Gastroesophageal sphincter (tissue), 4 donors: ENCODE data around the gene LDLRAD3. TPM values are rescaled to one million over a fixed set of nuclear protein-coding genes. Genes with fewer than 3 reads are reported as not detected.

Experiments used
- ATAC-seq: fragments of 150-250 bp; one replicate; pipeline ENCODE4 v1.9.1; 2016; ENCODE audit warnings: mild to moderate bottlenecking, moderate library complexity
- H3K27ac ChIP-seq, 4 donors: fragments of 200-600 bp; sonication (generic) in 3 of 4; 1 replicate in 3 of 4; 2 replicates in 1 of 4; pipeline ENCODE4 v1.5.1; 2016 to 2019
- H3K27me3 ChIP-seq: fragments of 200-600 bp; sonication (generic); one replicate; pipeline ENCODE4 v1.5.1; 2019
- H3K36me3 ChIP-seq, 2 donors: fragments of 200-600 bp; sonication (generic); one replicate each; pipeline ENCODE4 v1.5.1; 2019; ENCODE audit warnings: control low read depth in 1 of 2
- H3K4me1 ChIP-seq, 3 donors: fragments of 200-600 bp; sonication (generic); 1 replicate in 2 of 3; 2 replicates in 1 of 3; pipeline ENCODE4 v1.5.1; 2016 to 2019; ENCODE audit warnings: control low read depth in 2 of 3
- H3K4me3 ChIP-seq, 2 donors: fragments of 200-600 bp; sonication (generic); one replicate each; pipeline ENCODE4 v1.5.1; 2019; ENCODE audit warnings: mild to moderate bottlenecking in 1 of 2, moderate library complexity in 1 of 2
- H3K9me3 ChIP-seq, 3 donors: fragments of 200-600 bp; sonication (generic); one replicate each; pipeline ENCODE4 v1.5.1; 2017 to 2019; ENCODE audit warnings: control low read depth in 2 of 3
- CTCF ChIP-seq, 4 experiments: fragments of 200-600 bp in 2 of 4; fragments of 450-650 bp in 2 of 4; sonication (generic) in 1 of 4; IDR thresholded peaks; one replicate each; pipeline ENCODE4 v1.5.1; 2017 to 2019; ENCODE audit warnings: antibody characterized with exemption in 4 of 4, mild to moderate bottlenecking in 2 of 4, moderate library complexity in 2 of 4
- EP300 ChIP-seq: sonication (generic); formaldehyde crosslinking; IDR thresholded peaks from one replicate; pipeline ENCODE4 v1.6.1; 2017; ENCODE audit warnings: antibody characterized with exemption, mild to moderate bottlenecking
- POLR2A ChIP-seq, 2 donors: fragments of 450-650 bp; IDR thresholded peaks; one replicate each; pipeline ENCODE4 v1.6.1; 2017; ENCODE audit warnings: antibody characterized with exemption in 2 of 2, mild to moderate bottlenecking in 2 of 2, moderate library complexity in 1 of 2
- POLR2AphosphoS5 ChIP-seq: sonication (generic); formaldehyde crosslinking; IDR thresholded peaks from one replicate; pipeline ENCODE4 v1.6.1; 2017; ENCODE audit warnings: antibody characterized with exemption
- WGBS, 2 donors: methylation state at CpG; one replicate each; pipeline ENCODE4 v1.1.5; 2018; ENCODE audit warnings: low coverage in 1 of 2; 5-methylcytosine and 5-hydroxymethylcytosine counted together
- total RNA-seq, 4 donors: library from RNA; depleted of rRNA; stranded (reverse); fragments of >200 nt; gene quantifications; one replicate each; pipeline ENCODE4 v1.1.0, GENCODE V29; 2016

LDLRAD3 gene
- total RNA-seq, 4 donors from 2014 or later = 4.0 to 8.9 (median 7.2) TPM

- TF ChIP-seq CTCF (IDR thresholded peaks at IDR 0.05) = no peak
- TF ChIP-seq EP300 = no peak
- TF ChIP-seq POLR2A (IDR thresholded peaks at IDR 0.05) = no peak
- TF ChIP-seq POLR2AphosphoS5 = no peak
- Histone ChIP-seq H3K4me1 (no peaks in the 10 kb centered on the region), H3K9me3 (peaks cover 0 to 10% (median 0%) of the 10 kb centered on the region in 3 donors), H3K36me3 (no peaks in the 10 kb centered on the region), H3K4me3 (no peak overlapping the region), H3K27ac (no peak overlapping the region), H3K27me3 (no peaks in the 10 kb centered on the region)
- ATAC-seq = no peak
- 70 to 90% methylated on average over 2 to 5 of the region's 7 CpGs for WGBS, 2 donors
Measured at GRCh38 chr11:36215693-36216060, 271.8 kb downstream of the LDLRAD3 start.

DNA sequence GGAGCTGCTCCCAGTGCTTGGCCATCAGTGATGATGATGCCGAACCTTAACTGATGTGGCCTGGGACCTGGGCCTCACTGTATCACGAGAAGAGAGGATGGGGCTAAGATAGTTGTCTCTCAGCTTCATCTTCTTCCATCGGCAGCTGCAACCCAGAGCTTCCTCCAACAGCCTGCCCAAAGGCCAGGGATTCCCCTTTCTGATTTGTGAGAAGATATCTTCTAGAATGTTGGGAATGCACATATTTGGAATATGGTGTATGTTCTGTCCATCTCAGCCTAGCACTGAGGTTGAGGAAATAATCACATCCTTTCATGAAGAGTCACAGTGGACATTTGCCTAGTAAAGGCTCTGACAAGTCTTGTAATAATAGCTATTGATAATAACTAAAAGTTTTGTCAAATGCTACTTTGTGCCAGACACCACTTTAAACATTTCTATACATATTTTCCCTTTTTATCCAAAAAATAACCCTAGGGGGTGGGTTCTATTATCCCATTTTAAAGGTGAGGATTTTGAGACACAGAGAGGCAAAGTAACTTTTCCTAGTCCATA, 272.3 kb downstream of the LDLRAD3 start:
- peaks cover 0 to 12% (median 0%) of the 10 kb centered on the region in 3 donors for H3K9me3 ChIP-seq
- WGBS, 2 donors = no CpG with 5 or more reads among the region's 3 CpGs
- TF ChIP-seq EP300 = no peak
- no peak for TF ChIP-seq POLR2AphosphoS5
- no peak for TF ChIP-seq CTCF (IDR thresholded peaks at IDR 0.05)
- no peak for TF ChIP-seq POLR2A (IDR thresholded peaks at IDR 0.05)
- no peaks in the 10 kb centered on the region for H3K36me3 ChIP-seq
- H3K27ac ChIP-seq = no peak overlapping the region
- H3K4me1 ChIP-seq = no peaks in the 10 kb centered on the region
- no peak for ATAC-seq
- no peaks in the 10 kb centered on the region for H3K27me3 ChIP-seq
- H3K4me3 ChIP-seq = no peak overlapping the region

DNA sequence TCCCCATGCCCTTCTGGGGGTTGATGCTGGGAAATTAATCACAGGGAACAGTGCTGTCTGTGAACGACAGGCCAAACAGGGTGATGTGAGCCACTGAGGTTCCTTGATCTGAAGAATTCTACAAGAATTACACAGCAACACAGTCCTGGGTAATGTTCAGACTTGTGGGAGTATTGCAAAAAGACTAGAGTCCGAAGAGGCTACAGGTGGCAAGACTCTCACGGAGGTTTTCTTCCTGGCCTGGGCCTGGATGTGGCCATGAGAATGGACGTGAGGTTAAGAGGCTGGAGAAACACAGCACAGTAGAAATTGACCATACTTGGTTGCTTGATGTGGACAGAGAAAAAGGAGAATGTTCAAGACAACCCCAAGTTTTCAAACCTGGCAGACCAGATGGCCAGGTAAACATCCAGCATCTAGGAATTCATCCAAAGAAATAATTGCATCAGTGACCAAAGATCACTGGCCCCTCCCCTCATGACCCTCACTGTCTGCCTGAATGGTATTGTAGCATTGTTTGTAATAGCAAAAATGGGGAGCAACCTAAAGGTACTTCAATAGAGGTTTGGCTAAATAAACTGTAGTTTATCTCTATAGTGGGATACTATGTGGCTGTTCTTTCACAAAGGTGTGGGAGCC, 274.5 kb downstream of the LDLRAD3 start:
- WGBS, 2 donors = 89% methylated on average over 4 of the region's 4 CpGs; no CpG with 5 or more reads in 1 of the 2 donors
- TF ChIP-seq POLR2A (IDR thresholded peaks at IDR 0.05) (no peak), CTCF (IDR thresholded peaks at IDR 0.05) (no peak), POLR2AphosphoS5 (no peak), EP300 (no peak)
- no peaks in the 10 kb centered on the region for H3K36me3 ChIP-seq
- peaks cover 0 to 12% (median 0%) of the 10 kb centered on the region in 3 donors for H3K4me1 ChIP-seq
- peaks cover 0 to 12% (median 0%) of the 10 kb centered on the region in 3 donors for H3K9me3 ChIP-seq
- H3K4me3 ChIP-seq = no peak overlapping the region
- no peak overlapping the region for H3K27ac ChIP-seq
- ATAC-seq = no peak
- H3K27me3 ChIP-seq = no peaks in the 10 kb centered on the region

GRCh38 chr11:36219996-36220395, 276.1 kb downstream of the LDLRAD3 start:
- Histone ChIP-seq H3K9me3 (peaks cover 0 to 12% (median 0%) of the 10 kb centered on the region in 3 donors), H3K4me1 (peaks cover 0 to 15% (median 0%) of the 10 kb centered on the region in 3 donors), H3K36me3 (no peaks in the 10 kb centered on the region), H3K27me3 (no peaks in the 10 kb centered on the region), H3K27ac (no peak overlapping the region), H3K4me3 (no peak overlapping the region)
- no peak for TF ChIP-seq POLR2A (IDR thresholded peaks at IDR 0.05)
- TF ChIP-seq EP300 = no peak
- TF ChIP-seq POLR2AphosphoS5 = no peak
- TF ChIP-seq CTCF (IDR thresholded peaks at IDR 0.05) = no peak
- no peak for ATAC-seq
